ENCODE measurements around the gene TACO1.
A peak's percentile ranks its signal among the peaks of the same experiment; 100 is the strongest.

The TACO1 gene

GRCh38 chr17:63601439-63602371, 1.0 kb downstream of the TACO1 start:
- DNase-seq: no peak

GRCh38 chr17:63609816-63610573, 9.3 kb downstream of the TACO1 start:
- no peak for DNase-seq

GRCh38 chr17:63610854-63611253, 10.2 kb downstream of the TACO1 start:
- no peak for DNase-seq

- DNase-seq: no peak
Observed at GRCh38 chr17:63611354-63611753, 10.7 kb downstream of the TACO1 start.

- no peak for DNase-seq
Observed at GRCh38 chr17:63613663-63614062, 13.0 kb downstream of the TACO1 start.

- DNase-seq: no peak
Observed at GRCh38 chr17:63621229-63621683, 20.6 kb downstream of the TACO1 start.

GRCh38 chr17:63621684-63622573, 21.2 kb downstream of the TACO1 start, which contains the start of gene MAP3K3:
Gene MAP3K3, plus strand, starts transcription at chr17:63622417. Its CDS starts 343 bp downstream, at chr17:63622760.
- DNase-seq: peak; percentile 86 to 95 (median 93)

GRCh38 chr17:63622574-63623390, 22.1 kb downstream of the TACO1 start:
- peak in 3 of 4 experiments; percentile 36 to 55 (median 37) for DNase-seq

GRCh38 chr17:63623786-63624530, 23.3 kb downstream of the TACO1 start:
- no peak for DNase-seq

- DNase-seq: no peak
Observed at GRCh38 chr17:63624531-63624880, 23.8 kb downstream of the TACO1 start.

- no peak for DNase-seq
Observed at GRCh38 chr17:63626551-63627180, 26.0 kb downstream of the TACO1 start.

GRCh38 chr17:63629627-63630026, 28.9 kb downstream of the TACO1 start:
- no peak for DNase-seq

GRCh38 chr17:63631062-63631461, 30.4 kb downstream of the TACO1 start:
- no peak for DNase-seq

- no peak for DNase-seq
Observed at GRCh38 chr17:63631626-63632025, 30.9 kb downstream of the TACO1 start.

- no peak for DNase-seq
Observed at GRCh38 chr17:63633742-63634141, 33.0 kb downstream of the TACO1 start.

GRCh38 chr17:63634163-63634562, 33.5 kb downstream of the TACO1 start:
- DNase-seq: no peak

GRCh38 chr17:63634816-63635215, 34.1 kb downstream of the TACO1 start:
- DNase-seq: no peak

- no peak for DNase-seq
Observed at GRCh38 chr17:63635290-63635689, 34.6 kb downstream of the TACO1 start.

GRCh38 chr17:63635787-63636186, 35.1 kb downstream of the TACO1 start:
- DNase-seq: no peak

GRCh38 chr17:63639125-63639524, 38.4 kb downstream of the TACO1 start:
- DNase-seq: no peak

- DNase-seq: no peak
Observed at GRCh38 chr17:63640038-63640437, 39.3 kb downstream of the TACO1 start.

All from activated naive CD4-positive, alpha-beta T cell (primary cell).